Right ventricle myocardium superior (tissue), 1 donor: ENCODE results near the gene DIAPH3. TPM values are rescaled to one million over a fixed set of nuclear protein-coding genes. Genes with fewer than 3 reads are reported as not detected.

Source experiments
- ATAC-seq: fragments of 200-7000 bp; cut with Tn5 transposase; one replicate; pipeline ENCODE4 v1.9.1; 2020; ENCODE audit warnings: mild to moderate bottlenecking; ENCODE audit not compliant: poor library complexity
- DNase-seq: peaks from one replicate; pipeline ENCODE4 v3.0.0-alpha.2; 2020
- intact Hi-C: fragments of 100-400 bp; cut with DNase I; formaldehyde crosslinking; loops from one replicate; pipeline ENCODE4 v1.11.2; 2022
- total RNA-seq: library from RNA; stranded (reverse); fragmentation: NEBNext Ultra II Directional; extraction: Animal tissue kit (Norgen Biotek cat#: 25700); gene quantifications from one replicate; pipeline ENCODE4 v1.2.1, GENCODE V29; 2021
- donor health status: DM: no; HTN: yes; CAD: no; lungs with severe emphysema.

DIAPH3 gene
- total RNA-seq, 1 donor from 2014 or later = 0.32 TPM

DNA sequence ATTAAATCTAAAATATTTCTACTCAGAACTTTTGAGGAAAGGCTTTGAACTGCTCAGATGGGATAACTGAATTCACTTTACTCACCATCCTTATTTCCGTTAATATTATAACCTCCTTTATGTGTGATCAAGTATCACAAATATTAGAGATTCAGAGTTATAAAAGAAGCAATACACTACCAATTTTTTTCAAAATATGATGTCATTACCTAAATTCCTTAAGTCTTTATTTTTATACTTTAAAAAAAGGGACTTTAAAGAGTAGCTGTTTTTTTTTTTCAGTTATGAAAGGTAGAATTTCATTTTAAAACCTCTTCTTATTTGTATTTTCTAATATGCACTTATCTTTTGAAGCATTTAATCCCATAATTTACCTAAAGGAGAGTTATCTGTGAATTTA, 239.5 kb downstream of the DIAPH3 start:
- no peak for ATAC-seq

GRCh38 chr13:59915252-59915651, 248.5 kb downstream of the DIAPH3 start:
- intact Hi-C loops = no loop called here
- DNase-seq = no peak
- ATAC-seq = no peak

More for the DNA sequence above, 239.5 kb downstream of the DIAPH3 start:
- intact Hi-C loops = no loop called here
- no peak for DNase-seq

GRCh38 chr13:59914556-59914955, 249.2 kb downstream of the DIAPH3 start:
- no peak for ATAC-seq
- intact Hi-C loops = no loop called here
- DNase-seq = no peak

DNA sequence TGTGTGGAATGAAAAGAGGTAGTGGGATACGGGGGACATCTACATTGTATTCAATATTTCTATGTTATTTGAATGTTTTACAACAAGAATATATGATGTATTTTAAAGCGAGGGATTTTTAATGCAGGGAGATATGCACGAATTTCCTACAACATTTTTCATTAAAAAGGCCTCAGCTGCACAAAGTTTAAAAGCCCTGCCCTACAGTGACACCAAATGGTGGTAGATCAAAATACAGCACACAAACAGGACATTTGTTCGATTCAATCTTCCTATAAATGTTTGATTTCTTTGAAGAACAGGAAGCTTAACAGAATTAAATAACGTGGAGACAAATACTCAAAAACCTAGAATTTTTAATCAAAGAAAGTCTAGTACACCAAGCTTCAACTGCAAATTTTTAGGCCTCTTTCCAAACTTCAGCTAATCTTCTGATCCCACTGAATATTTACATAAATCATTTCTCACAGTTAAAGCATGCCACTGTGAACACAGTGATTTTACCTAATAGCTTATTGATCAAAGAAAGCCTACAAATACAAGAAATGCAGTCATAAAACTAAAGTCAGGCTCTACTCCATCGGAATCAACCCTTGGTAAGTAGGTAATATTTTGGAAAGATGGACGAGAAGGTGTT, 257.2 kb downstream of the DIAPH3 start:
- intact Hi-C loops = no loop called here
- no peak for ATAC-seq
- DNase-seq = no peak

DNA sequence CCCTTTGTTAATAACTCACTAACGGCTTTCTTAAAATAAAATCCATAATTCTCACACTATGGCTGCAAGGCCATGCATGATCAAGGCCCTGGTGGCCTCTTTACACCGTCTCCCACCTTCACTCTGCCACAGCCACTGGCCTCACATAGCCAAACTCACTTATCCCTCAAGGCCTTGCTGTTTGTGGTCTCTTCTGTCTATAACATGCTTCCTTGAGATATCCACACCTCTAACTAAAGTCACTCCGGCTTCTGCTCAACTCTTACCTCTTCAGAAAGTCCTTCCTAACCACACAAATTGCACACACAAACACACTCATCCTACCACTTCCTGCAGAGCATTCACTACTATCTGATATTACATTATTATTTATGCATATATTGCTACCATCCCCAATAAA, 262.5 kb downstream of the DIAPH3 start:
- intact Hi-C loops = no loop called here
- DNase-seq = no peak
- no peak for ATAC-seq

- no peak for ATAC-seq
Measured at GRCh38 chr13:59898066-59898465, 265.7 kb downstream of the DIAPH3 start.

GRCh38 chr13:59893266-59893665, 270.5 kb downstream of the DIAPH3 start:
- ATAC-seq (no peak), DNase-seq (no peak)
- intact Hi-C loops = no loop called here

More at GRCh38 chr13:59898066-59898465, 265.7 kb downstream of the DIAPH3 start:
- intact Hi-C loops = no loop called here
- no peak for DNase-seq

DNA sequence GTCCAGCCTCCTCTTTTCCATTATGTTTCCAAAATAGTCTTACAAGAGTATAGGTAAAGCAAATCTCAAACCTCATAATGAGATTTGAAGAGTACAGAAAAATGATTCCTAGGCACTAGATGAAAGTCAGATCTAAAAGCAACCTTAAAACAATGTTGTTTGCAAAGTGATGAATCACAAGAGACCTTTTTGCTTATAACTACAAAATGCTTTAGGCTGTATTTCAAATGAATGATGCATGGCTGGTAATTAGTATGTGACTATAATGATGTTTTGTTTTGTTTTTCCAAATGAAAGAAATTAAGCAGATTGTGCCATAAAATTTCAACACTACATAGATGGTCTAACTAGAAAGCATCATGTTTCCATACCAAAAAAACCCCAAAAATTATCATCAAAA, 272.7 kb downstream of the DIAPH3 start:
- DNase-seq (no peak), ATAC-seq (no peak)
- intact Hi-C loops = no loop called here

DNA sequence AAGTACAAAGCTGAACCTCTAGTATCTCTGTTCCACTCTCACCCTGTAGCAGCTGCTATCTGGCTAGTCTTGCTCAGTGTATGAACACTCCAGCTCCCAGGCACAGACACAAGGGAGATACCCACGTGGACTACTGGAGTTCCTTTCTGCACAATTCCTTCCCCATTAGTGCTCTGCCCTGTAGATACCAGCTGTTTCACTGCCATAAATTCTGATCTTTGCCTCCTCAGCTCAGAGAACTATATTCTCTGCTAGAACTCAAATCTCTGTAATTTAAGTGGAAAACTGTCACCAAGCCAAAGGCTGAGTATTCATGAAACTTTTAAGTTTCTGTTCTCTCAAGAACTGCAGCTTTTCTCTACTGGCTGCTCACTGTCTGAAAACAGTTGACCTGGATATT, 273.7 kb downstream of the DIAPH3 start:
- intact Hi-C loops = no loop called here
- no peak for DNase-seq
- no peak for ATAC-seq

GRCh38 chr13:59888408-59888807, 275.3 kb downstream of the DIAPH3 start:
- DNase-seq (no peak), ATAC-seq (no peak)
- intact Hi-C loops = no loop called here

DNA sequence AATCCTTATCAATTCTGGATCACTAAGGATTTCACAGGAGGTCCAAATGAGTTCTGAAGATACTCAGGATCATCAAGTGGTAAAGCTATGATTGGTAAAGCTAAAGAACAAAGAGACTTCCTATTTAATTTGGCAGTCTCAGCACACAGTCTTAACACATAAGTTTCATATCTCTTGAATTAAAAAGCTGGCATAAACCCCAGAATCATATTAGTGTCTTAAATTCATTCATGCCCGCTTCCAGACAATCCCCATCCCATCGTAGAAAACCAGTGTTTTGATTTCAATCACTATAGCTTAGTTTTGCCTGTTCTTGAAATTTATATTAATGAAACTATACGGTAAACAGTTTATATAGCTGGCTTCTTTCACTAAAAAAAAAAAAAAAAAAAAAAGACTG, 278.7 kb downstream of the DIAPH3 start:
- DNase-seq = no peak
- intact Hi-C loops = no loop called here
- ATAC-seq = no peak

DNA sequence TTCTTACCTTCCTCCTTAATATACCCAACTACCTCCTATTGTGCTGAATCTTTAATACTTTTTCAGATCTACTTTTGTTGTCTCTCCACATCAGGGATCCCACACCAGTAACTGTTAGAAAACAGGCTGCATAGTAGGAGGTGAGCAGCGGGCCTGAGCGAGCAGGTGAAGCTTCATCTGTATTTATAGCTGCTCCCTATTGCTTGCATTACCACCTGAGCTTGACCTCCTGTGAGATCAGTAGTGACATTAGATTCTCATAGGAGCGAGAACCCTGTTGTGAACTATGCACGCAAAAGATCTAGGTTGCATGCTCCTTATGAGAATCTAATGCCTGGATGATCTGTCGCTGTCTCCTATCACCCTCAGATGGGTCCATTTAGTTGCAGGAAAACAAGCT, 279.8 kb downstream of the DIAPH3 start:
- no peak for DNase-seq

DNA sequence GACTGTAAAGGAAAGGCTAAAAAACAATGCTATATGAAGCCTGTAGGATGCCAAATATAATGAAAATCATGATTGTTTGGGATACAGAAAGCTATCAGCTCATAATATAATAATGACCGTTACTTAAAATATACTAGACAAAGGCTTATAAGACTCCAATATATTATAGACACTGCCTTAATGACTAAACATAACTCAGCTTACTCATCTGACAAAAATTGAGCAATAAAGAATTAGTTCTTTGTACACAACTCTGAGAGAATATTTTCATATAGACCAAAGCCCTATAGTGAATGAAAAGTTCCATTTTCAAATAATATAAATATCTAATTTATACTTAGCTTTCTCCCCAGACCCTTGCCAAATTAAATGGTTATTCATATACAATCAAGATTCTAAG, 283.3 kb downstream of the DIAPH3 start:
- DNase-seq = no peak
- intact Hi-C loops = no loop called here
- ATAC-seq = no peak

More for the DNA sequence above, 279.8 kb downstream of the DIAPH3 start:
- ATAC-seq = no peak
- intact Hi-C loops = no loop called here

GRCh38 chr13:59879281-59879680, 284.4 kb downstream of the DIAPH3 start:
- ATAC-seq (no peak), DNase-seq (no peak)
- intact Hi-C loops = no loop called here

- ATAC-seq = no peak
- DNase-seq = no peak
- intact Hi-C loops = no loop called here
Measured at GRCh38 chr13:59877933-59878332, 285.8 kb downstream of the DIAPH3 start.

GRCh38 chr13:59874973-59875372, 288.8 kb downstream of the DIAPH3 start:
- no peak for DNase-seq
- no peak for ATAC-seq
- intact Hi-C loops = no loop called here

- DNase-seq (no peak), ATAC-seq (no peak)
- intact Hi-C loops = no loop called here
Measured at GRCh38 chr13:59873856-59874255, 289.9 kb downstream of the DIAPH3 start.

DNA sequence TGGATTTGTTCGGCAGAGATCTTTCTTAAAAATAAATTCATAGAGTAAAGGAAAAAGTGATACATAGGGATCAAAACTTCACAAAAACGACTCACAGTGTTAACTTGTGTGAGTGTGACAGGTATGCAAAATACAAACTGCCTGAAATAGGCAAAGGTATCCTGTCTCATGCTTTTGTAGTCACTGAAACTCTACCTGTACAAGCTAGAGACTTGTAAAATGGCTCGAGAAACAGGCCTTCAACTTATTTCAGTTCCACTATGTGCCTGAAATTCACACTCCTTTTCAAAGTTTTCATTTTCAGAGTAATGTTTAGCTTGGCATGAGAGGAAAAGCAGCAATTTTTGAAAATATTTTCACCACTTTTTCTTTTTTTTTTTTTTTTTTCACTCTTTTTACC, 290.4 kb downstream of the DIAPH3 start:
- intact Hi-C loops = no loop called here
- DNase-seq (no peak), ATAC-seq (no peak)

DNA sequence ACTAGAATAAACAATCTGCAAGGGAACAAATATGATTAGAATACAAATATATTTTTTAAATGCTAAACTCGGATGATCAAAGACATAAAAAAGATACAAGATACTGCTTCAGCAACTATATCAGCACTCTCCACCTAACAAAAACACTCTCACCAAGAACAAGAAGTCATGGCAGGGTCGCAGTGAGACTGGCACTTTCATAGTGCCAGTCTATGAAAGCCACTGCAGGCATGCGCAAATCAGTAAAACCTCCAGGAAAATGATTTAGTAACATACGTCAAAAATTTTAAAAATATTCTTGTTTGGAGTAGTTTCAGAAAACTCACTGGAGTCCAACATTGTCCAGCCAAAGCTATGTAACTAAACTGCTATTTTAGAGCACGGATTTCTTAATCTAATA, 295.9 kb downstream of the DIAPH3 start:
- ATAC-seq (no peak), DNase-seq (no peak)
- intact Hi-C loops = no loop called here

GRCh38 chr13:59865398-59865797, 298.3 kb downstream of the DIAPH3 start:
- DNase-seq (no peak), ATAC-seq (no peak)
- intact Hi-C loops = no loop called here

DNA sequence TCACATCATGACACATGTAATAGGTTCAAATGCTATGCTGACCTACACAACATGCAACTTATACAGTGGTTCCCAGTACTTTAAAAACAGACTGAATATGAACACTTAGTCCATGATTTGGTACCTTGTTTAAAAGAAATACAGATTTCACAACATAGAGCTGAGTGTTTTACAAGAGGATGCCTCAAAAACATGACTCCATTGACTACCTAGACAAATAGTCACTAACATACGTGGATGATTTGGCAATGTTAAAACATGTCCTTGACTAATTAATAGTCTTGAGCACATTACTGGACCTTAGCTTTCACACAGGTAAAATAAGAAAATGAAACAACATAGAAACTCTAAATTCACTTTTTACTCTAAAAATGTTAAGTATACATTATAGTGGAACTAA, 300.1 kb downstream of the DIAPH3 start:
- ATAC-seq (no peak), DNase-seq (no peak)
- intact Hi-C loops = no loop called here
